Skeletal muscle satellite cell (primary cell): ENCODE data around the gene TDG.
"Not testable (repeated sequence)": the region's sequence is repeated elsewhere in the genome, so short reads cannot be mapped to it uniquely, and the experiment has no call there.

Experiments
- H3K27me3 ChIP-seq: 2 replicates; pipeline ENCODE4 v1.7.0; 2013; ENCODE audit warnings: low read length; ENCODE audit not compliant: control insufficient read depth, insufficient read depth
- H3K36me3 ChIP-seq: 2 replicates; pipeline ENCODE4 v1.7.0; 2013; ENCODE audit warnings: mild to moderate bottlenecking, control low read depth, low read length; ENCODE audit not compliant: insufficient read depth
- H3K4me1 ChIP-seq: 2 replicates; pipeline ENCODE4 v1.7.0; 2013; ENCODE audit warnings: low read length; ENCODE audit not compliant: control insufficient read depth, insufficient read depth
- H3K4me2 ChIP-seq: 2 replicates; pipeline ENCODE4 v1.7.0; 2013; ENCODE audit warnings: mild to moderate bottlenecking, low read length
- H3K4me3 ChIP-seq: 2 replicates; pipeline ENCODE4 v1.7.0; 2013; ENCODE audit warnings: low read length
- H3K9ac ChIP-seq: 2 replicates; pipeline ENCODE4 v1.7.0; 2013; ENCODE audit warnings: mild to moderate bottlenecking, low read depth, low read length, moderate library complexity
- H3K9me3 ChIP-seq: replicated peaks from 2 replicates; pipeline ENCODE4 v1.7.0; 2013; ENCODE audit warnings: mild to moderate bottlenecking, control low read depth, low read length

TDG gene

DNA sequence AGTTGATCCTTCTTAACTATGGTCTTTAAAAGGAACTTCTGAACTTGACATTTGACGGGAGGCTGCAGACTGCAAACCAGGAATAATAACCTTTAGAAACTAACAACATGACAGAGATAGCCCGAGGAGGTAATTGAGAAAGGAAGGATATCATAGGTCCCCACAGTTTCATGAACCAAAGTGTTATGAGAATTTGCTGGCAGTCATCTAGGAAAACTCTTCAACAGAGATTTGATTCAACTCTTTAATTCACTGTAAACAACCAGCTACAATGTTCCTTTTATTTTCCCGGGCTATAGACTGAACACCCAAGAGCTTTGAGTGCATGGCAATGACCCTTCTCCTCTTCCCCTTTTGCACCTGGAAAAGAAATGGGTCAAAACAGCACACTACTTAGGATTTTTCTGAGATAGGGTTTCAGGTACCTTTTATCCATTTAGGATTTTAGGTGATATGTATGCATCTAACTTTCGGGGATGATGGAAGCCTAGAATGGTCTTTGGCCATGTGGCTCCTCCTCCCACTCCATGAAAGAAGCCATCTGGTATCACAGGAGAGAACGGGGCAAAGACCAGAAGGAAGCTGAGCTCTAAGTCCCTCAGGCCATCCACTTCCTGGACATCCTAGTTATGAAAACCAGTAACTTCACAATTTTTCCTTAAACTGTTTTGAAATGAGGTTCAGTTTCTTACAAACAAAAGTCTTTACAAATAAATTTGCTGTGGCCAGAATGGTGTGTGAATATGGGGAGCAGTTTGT, 61.3 kb downstream of the TDG start:
- H3K9ac ChIP-seq = no peak overlapping the region
- H3K27me3 ChIP-seq = no peaks in the 10 kb centered on the region
- H3K36me3 ChIP-seq = no peaks in the 10 kb centered on the region
- H3K4me3 ChIP-seq = no peak overlapping the region
- H3K9me3 ChIP-seq = no peaks in the 10 kb centered on the region
- H3K4me1 ChIP-seq = no peaks in the 10 kb centered on the region
- no peak overlapping the region for H3K4me2 ChIP-seq

GRCh38 chr12:104030596-104030995, 64.9 kb downstream of the TDG start:
- H3K36me3 ChIP-seq, H3K9me3 ChIP-seq, H3K4me2 ChIP-seq, H3K9ac ChIP-seq, H3K27me3 ChIP-seq, H3K4me3 ChIP-seq, H3K4me1 ChIP-seq: not testable (repeated sequence)

DNA sequence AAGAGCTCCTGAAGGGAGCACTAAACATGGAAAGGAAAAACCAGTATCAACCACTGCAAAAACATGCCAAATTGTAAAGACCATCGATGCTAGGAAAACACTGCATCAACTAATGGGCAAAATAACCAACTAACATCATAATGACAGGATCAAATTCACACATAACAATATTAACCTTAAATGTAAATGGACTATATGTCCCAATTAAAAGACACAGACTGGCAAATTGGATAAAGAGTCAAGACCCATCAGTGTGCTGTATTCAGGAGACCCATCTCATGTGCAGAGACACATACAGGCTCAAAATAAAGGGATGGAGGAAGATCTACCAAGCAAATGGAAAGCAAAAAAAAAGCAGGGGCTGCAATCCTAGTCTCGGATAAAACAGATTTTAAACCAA, 70.5 kb downstream of the TDG start:
- H3K9ac ChIP-seq, H3K4me3 ChIP-seq, H3K4me1 ChIP-seq, H3K36me3 ChIP-seq, H3K9me3 ChIP-seq, H3K27me3 ChIP-seq, H3K4me2 ChIP-seq: not testable (repeated sequence)
